HFF-Myc (cell line): ENCODE data around the gene KIF21B.

Experiments
- DNase-seq: peaks from one replicate; pipeline ENCODE4 v3.0.0-alpha.2; 2011; ENCODE audit warnings: low read depth; ENCODE audit errors: extremely low read depth
- H3K4me3 ChIP-seq: replicated peaks from 2 replicates; pipeline ENCODE4 v1.5.1; 2011; ENCODE audit warnings: low read depth, mild to moderate bottlenecking, control low read depth, low read length
- TF ChIP-seq, protein P1 (sequence below): IDR thresholded peaks from 2 replicates; pipeline ENCODE4 v1.5.1; 2012; ENCODE audit warnings: mild to moderate bottlenecking, low read depth, low read length, control low read depth; ENCODE audit errors: missing control alignments

Gene KIF21B

GRCh38 chr1:201065686-201066085, 42.2 kb upstream of the KIF21B start:
- TF ChIP-seq, protein P1, sequence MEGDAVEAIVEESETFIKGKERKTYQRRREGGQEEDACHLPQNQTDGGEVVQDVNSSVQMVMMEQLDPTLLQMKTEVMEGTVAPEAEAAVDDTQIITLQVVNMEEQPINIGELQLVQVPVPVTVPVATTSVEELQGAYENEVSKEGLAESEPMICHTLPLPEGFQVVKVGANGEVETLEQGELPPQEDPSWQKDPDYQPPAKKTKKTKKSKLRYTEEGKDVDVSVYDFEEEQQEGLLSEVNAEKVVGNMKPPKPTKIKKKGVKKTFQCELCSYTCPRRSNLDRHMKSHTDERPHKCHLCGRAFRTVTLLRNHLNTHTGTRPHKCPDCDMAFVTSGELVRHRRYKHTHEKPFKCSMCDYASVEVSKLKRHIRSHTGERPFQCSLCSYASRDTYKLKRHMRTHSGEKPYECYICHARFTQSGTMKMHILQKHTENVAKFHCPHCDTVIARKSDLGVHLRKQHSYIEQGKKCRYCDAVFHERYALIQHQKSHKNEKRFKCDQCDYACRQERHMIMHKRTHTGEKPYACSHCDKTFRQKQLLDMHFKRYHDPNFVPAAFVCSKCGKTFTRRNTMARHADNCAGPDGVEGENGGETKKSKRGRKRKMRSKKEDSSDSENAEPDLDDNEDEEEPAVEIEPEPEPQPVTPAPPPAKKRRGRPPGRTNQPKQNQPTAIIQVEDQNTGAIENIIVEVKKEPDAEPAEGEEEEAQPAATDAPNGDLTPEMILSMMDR, result no peak
- DNase-seq, result no peak
- H3K4me3 ChIP-seq, result no peak overlapping the region

DNA sequence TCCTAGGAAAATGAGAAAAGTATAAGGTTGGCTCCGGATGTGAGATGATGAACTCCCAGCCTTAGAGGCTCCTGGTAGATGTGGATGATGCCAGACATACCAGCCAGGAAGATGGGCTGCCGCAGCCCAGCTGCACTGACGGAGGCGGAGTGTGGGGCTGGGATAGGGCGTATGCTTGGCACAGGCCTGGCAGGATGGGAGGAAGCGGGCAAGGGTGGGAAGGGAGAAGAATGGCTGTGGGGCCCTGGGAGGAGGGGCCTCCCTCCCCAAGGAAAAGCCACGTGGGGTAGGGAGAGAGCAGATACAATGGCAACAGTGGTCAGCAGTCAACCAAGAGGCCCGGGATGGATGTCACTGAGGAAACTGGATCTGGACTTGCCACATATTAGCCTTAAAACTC, 41.3 kb upstream of the KIF21B start:
- H3K4me3 ChIP-seq, result no peak overlapping the region
- DNase-seq, result no peak
- TF ChIP-seq, protein P1, result no peak

GRCh38 chr1:201063145-201063544, 39.6 kb upstream of the KIF21B start:
- TF ChIP-seq, protein P1, result no peak
- H3K4me3 ChIP-seq, result no peak overlapping the region
- no peak for DNase-seq

- DNase-seq, result no peak
- H3K4me3 ChIP-seq, result no peak overlapping the region
- TF ChIP-seq, protein P1, result no peak
These were observed 39.1 kb upstream of the KIF21B start for GRCh38 chr1:201062511-201063091.

DNA sequence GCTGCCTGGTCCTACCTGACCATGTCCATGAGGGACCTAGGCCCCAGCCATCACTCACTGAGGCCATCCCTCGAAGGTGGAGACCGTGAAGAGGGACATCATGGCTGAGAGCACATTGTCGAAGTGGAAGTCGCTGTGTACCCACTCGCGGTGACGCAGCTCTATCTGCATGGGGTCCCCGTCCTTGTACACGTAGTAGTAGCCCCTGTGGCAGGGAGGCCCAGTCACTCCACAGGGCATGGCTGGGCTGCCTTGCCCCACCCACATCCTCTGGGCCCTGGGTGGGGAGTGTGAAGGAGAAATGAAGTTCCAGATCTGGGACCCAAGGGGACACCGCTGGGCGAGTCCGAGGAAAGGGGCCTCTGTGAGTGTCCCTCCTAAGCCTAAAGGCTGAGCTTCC, 38.4 kb upstream of the KIF21B start:
- no peak overlapping the region for H3K4me3 ChIP-seq
- TF ChIP-seq, protein P1, result no peak
- DNase-seq, result no peak

DNA sequence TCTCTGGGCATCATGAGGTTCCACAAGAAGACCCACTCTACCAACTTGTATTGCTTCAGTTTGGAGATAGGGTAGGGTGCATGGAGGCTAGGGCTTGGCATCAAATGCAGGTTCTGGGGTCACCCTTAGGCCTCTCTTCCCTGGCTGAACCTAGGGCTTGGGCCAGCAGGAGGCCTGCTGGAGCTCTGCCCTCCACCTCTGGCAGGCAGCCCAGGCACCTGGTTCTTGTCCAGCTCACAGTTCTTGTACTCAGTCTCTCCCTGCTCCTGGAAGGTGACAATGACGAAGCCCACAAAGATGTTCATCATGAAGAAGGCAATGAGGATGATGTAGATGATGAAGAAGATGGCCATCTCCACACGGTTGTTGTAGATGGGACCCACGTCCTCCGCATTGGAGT, 37.5 kb upstream of the KIF21B start:
- no peak overlapping the region for H3K4me3 ChIP-seq
- no peak for DNase-seq
- TF ChIP-seq, protein P1, result no peak

- no peak overlapping the region for H3K4me3 ChIP-seq
- no peak for DNase-seq
- TF ChIP-seq, protein P1, result no peak
These were observed 37.1 kb upstream of the KIF21B start for GRCh38 chr1:201060586-201060985.
